Stimulated activated CD4-positive, alpha-beta T cell treated with anti-CD3 and anti-CD28 coated beads, TNF-alpha, amount 100 ng/mL, for 48 hours (primary cell): ENCODE measurements around the gene MUSTN1.

Experiments
- DNase-seq, 3 donors: peaks; one replicate each; pipeline ENCODE4 v3.0.0-alpha.2; 2020; ENCODE audit warnings: low read depth in 3 of 3

MUSTN1 gene

DNA sequence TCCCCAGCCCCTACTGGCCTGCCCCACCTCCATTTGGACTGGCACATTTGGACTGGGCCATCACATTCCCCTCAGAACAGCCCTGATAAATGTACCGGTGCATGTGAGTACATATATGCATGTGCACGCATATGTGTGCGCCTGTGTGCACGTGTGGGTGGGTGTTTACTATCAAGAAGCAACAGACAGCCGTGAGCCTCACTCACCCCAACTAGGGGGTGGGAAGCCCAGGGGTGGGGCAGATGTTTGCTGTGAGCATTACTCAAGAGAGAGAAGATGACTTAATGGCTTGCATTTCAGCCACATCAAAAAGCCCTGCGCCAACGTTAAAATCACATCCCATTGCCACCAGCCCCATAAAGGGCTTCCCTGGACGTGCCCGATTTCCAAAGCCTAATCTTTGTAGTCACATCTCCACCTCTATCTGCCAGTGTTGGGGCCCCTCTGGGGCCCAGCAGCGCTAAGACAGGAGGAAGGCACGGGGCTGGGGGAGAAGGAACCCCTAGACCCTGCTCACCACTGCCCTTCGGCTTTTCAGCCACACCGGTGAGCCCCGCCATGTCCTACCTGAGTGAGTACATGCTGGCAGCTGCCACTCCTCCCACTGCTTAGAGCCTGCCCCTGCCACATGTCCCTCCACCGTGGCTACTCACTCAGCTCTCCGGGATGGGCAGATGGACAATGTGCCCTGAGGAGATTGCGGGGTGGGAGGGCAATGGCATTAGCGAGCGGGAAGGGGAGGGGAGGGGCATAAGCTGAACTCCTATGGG, 29.4 kb downstream of the MUSTN1 start:
- DNase-seq = no peak

DNA sequence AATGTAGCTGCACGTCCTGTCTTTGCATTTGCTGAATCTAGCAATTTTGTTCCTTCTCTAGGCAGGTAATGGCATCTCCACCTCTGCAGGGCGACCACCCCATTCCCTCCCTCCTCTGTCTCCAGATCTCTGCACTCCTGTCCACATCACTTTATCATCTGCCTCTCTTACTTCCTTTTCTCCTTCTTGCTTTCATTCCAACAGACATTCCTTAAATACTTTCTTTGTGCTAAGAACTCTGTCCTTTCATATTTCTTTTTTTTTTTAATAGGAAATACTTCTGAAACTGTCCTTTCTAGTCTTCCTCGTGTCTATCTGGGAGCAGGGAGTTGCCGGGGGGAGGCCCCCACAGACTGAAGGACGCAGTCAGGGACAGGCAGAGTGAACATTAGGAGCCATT, 33.0 kb downstream of the MUSTN1 start:
- DNase-seq = no peak

DNA sequence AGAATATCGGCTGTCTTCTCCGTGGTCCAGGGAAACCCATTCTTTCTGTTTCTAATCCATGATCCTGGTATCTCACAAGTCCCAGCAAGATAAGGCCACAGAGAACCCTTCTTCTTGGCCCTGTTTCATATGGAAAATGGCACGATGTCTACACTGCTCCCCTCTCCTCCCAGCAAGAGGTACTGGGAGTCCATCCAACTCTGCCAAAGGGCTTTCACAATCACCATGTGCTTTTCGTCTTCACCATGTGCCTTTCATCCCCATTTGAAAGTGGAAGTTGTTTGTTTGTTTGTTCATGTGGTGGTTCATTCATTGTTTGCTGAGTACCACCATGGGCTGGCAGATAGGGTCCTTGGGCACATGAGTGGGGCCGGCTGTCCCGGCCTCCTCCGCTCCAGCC, 34.7 kb downstream of the MUSTN1 start:
- no peak for DNase-seq

DNA sequence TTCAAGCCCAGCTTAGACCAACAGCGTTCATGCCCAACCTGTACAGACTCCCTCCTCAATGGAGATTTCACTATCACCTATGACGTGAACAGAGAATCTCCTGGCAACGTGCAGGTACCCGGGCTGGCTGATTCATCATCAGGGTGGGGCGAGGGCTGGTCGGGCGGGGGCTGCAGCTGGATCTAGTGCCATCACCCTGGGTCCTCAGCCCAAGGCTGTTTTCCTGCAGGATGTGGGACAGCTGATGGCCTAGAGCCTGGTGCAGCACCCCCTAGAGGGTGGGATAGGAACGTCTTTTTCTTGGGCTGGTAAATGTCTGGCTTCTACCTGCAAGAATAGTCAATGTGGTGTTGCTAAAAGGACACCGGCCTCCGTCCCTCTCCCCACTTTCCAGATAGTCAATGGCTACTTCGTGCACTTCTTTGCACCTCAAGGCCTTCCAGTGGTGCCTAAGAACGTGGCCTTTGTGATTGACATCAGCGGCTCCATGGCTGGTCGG, 35.8 kb downstream of the MUSTN1 start:
- no peak for DNase-seq

DNA sequence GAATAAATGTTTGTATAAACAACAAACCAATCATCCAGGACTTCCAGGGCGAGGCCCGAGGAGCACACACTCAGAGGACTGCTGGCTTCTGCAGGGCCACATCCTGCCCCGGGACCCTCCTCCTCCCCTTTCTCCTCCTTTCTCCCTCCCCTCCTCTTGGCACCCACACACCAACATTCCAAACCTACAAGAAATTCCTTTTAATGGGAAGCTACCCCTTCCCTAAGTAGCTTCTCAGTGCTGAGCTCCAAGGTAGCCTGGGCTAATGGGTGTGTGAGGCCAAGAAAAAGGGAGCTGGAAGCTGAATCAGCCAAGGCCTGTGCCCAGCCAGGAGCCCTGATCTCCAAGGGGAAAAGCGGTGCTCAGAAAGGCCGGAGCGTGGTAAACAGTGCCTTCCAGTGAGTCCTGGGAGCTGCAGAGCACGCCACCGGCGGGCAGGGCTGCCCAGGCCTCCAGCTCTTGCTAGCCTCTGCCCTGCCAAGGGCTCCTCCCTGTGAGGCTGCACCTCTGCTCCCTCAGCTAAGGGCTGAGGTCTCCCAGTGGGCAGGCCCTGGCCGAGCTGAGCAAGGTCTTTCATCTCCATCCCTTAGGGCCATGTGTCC, 36.3 kb downstream of the MUSTN1 start:
- DNase-seq = no peak

DNA sequence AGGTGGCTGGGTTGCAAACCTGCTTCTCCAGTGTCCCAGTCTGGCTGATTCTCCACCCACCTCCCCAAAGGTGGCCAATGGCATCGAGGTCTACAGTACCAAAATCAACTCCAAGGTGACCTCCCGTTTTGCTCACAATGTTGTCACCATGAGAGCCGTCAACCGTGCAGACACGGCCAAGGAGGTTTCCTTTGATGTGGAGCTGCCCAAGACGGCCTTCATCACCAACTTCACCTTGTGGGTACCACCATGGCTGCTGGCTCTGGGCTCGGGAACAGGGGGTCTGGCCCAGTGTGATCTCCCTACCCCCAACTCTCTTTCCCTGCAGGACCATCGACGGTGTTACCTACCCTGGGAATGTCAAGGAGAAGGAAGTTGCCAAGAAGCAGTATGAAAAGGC, 38.4 kb downstream of the MUSTN1 start:
- DNase-seq = no peak

DNA sequence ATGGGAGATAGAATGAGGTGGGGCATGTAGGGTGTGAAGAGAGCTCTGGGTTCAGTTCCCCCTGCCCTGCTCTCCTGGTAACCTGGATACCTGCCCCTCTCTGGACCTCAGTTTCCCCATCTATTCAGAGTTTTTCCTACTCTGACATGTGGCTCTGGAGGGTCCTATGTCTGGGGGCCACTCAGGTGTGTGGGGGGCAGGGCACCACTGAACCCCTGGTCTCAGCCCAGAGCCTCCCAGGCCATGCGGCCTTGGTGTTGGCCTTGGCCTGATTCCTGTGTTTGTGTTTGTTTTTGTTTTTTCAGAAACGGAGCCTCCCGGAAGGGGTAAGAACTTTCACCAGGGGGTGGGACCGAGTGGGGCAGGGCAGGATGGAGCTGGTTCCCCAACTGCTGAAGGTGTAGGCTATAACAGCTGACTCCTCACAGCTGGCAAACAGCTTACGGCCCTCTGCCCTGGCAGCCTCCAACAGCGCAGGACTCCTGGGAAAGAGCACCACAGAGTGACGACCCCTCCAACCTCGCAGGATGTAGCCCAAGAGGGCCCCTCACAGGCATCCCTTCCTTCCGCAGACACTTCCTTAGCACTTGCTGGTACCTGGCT, 39.4 kb downstream of the MUSTN1 start:
- no peak for DNase-seq

- no peak for DNase-seq
These were observed 40.2 kb downstream of the MUSTN1 start, which contains the start of gene ITIH3 for GRCh38 chr3:52794612-52795099. Gene ITIH3 (plus strand): TSS chr3:52794796. CDS start chr3:52794804, 8 bp downstream.

DNA sequence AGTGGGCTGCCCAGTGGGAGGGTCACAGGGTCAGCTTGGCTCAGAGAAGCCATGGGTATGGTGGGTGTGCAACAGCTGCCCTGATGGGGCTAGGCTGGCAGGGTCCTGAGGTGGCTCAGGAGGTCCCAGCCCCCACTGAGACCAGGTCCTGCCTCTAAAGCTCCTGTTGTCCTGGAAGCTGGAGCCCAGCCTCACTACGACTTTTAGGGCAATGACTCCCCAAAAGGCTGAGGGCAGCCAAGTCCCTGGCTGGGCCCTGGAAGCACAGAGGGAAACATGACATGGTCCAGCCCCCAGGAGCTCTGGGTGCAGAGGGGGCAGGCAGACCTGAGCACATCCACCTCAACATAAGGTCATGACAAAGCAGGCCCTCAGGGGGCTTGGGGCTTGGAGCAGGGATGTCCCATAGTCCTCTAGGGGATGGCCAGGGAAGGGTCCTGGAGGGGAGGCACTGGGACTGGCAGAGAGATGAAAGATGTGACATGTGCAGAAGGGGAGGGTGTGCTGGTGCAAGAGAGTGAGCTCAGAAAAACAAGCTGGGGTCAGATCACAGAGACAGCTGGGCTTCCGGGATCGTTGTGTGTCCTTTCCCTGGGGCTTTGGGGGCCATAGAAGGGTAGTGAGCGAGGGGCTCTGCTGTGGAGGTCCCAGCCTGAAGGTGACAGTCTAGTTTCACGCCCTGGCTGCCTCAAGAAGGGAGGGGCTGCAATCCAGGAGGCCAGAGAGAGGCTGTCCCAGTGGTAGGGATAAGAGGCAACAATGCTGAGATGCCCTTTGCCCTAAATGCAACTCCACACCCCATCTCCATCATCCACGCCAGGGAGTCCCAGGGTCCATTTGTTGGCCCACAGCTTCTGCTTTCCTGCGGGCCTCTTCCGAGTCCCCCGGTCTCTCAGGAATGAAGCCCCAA, 40.9 kb downstream of the MUSTN1 start:
- DNase-seq = no peak

DNA sequence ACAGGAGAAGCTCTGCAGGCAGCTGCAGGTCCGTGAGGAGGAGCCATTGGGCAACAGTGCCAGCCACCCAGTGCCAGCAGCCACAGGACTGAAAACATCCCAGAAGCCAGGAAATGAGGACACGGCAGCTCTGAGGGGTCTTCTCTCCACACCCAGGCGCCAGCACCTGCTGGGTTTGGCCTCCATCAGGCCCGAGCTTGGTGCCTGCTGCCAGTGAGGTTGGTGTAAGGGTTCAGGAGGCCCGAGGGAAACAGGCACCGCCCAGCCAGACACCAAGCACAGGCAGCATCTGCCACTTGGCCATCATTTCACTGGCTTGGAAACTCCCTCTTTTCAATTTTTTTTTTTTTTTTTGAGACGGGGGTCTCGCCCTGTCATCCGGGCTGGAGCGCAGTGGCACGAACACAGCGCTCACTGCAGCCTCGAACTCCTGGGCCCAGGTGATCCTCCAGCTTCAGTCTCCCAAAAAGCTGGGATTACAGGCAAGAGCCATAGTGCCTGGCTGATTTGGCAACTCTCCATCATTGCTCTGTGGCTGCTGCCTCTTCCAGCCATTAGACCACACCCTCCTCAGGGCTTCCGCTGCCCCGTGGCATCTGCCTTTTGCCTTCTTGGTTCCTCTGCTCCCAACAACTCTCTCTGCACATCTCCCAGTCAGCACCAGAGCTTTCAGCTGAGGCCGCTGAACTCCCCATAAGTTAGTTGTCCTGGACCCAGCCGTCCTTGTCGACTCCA, 41.7 kb downstream of the MUSTN1 start:
- DNase-seq = no peak

GRCh38 chr3:52792413-52792812, 42.4 kb downstream of the MUSTN1 start:
- DNase-seq = no peak

DNA sequence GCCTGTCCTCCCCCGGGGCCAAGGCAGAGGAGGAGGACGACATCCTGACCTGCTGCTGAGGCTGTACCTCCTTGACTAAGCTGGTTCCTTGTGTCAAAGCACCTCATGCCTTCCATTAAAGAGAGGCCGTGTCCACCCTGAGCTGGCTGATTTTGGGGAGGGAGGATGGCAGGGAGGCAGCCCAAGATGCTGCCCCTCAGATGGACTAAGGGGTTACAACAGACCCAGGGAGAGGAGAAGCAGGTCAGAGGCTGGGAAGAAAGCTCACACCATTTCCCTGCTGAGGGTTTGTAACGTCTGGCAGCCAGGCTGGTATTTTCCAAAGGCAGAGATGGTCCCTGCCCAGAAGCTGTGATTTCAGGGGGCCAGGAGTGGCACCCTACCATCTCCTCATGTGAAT, 42.9 kb downstream of the MUSTN1 start:
- no peak for DNase-seq

GRCh38 chr3:52791366-52791765, 43.5 kb downstream of the MUSTN1 start:
- no peak for DNase-seq

DNA sequence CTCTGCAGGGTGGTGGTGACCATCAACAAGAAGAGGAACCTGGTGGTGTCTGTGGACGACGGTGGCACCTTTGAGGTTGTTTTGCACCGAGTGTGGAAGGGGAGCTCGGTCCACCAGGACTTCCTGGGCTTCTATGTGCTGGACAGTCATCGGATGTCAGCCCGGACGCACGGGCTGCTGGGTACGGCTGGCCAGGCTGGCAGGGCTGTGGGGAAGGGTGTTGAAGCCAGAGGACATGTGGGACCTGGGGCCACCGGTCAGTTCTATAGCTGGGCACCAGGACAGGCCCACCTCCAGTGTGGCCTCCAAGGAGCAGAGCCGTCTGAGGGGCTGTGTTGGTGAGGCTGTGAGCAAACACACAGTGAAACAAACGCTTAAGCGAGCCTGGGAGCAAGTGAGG, 44.1 kb downstream of the MUSTN1 start:
- DNase-seq = no peak

DNA sequence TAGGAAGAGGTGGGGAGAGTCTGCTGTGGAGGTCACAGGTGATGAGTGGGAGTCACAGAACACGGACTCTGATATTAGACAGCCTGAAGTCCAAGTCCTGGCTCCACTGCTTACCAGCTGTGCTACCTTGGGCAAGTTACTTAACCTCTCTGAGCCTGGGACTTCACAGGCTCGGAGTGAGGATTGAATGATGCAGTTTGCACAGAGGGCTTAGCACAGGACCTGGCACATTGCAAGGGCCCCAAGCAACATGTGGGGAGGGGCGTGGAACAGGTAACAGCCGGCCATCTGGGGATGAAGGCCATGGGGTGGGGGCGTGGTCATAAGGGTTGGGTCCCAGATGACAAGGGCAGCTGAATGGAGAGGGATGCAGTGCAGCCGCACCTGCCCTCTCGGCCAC, 44.5 kb downstream of the MUSTN1 start:
- no peak for DNase-seq

- DNase-seq = no peak
These were observed 45.1 kb downstream of the MUSTN1 start for GRCh38 chr3:52789746-52790040.

- DNase-seq = no peak
These were observed 45.7 kb downstream of the MUSTN1 start for GRCh38 chr3:52788890-52789745.

DNA sequence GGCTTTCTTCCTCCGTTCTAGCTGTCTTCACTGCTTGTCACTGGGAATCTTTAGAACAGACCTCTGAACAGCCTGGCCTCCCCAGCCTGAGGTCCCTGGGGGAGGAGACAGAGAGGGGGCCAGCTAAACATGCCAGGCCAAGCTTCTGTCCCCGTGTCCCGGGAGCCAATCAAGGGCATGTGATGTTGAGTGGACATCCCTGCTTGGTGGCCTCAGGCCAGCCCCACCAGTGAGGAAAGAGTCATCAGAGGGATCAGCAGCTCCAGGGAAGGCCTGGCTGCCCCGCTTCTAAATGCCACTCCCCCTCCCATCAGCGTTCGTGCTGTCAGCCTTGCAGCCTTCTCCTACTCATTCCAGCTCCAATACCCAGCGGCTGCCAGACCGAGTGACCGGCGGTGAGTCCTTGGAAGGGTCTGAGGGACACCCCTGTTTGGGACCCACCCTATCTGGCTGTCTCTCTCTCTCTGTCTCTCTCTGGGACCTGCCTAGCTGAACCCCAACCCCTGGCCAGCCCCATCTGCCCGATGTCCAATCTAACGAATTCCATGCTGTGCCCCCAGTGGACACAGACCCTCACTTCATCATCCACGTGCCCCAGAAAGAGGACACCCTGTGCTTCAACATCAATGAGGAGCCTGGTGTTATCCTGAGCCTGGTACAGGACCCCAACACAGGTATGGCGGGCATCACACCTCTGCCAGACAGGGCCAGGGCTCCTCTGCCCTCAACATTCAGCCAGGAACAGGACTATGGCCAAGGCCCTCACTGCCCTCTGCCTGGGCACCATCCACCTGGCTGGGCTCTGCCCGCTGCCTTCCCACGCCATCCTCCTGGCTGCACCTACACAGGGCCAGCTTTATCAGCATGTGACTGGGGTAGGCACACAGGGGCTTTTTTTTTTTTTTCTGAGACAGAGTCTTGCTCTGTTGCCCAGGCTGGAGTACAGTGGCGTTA, 46.9 kb downstream of the MUSTN1 start:
- DNase-seq = no peak

GRCh38 chr3:52787246-52787645, 47.6 kb downstream of the MUSTN1 start:
- DNase-seq = no peak
